ENCODE results near the gene ASAP2. TPM values are rescaled to one million over a fixed set of nuclear protein-coding genes. Genes with fewer than 3 reads are reported as not detected.
"Not testable (repeated sequence)": the region's sequence is repeated elsewhere in the genome, so short reads cannot be mapped to it uniquely, and the experiment has no call there.

The ASAP2 gene
- total RNA-seq, 1 experiment from 2014 or later, result 34.8 TPM

GRCh38 chr2:9377461-9378097 lies 171.0 kb downstream of the ASAP2 start:
- no peak for DNase-seq (ENCODE audit: low spot score)

- no peak for DNase-seq (ENCODE audit: low spot score)
Measured at GRCh38 chr2:9378433-9379390, 172.1 kb downstream of the ASAP2 start.

- DNase-seq (ENCODE audit: low spot score), result no peak
Measured at GRCh38 chr2:9379391-9379755, 172.8 kb downstream of the ASAP2 start.

GRCh38 chr2:9380702-9381628 lies 174.4 kb downstream of the ASAP2 start:
- DNase-seq (ENCODE audit: low spot score), result no peak

- DNase-seq (ENCODE audit: low spot score), result no peak
Measured at GRCh38 chr2:9382604-9383235, 176.1 kb downstream of the ASAP2 start.

GRCh38 chr2:9384521-9384920 lies 177.9 kb downstream of the ASAP2 start:
- no peak for DNase-seq (ENCODE audit: low spot score)

- no peak for DNase-seq (ENCODE audit: low spot score)
Measured at GRCh38 chr2:9385841-9386240, 179.2 kb downstream of the ASAP2 start.

- no peak for DNase-seq (ENCODE audit: low spot score)
Measured at GRCh38 chr2:9388199-9388681, 181.6 kb downstream of the ASAP2 start.

- no peak for DNase-seq (ENCODE audit: low spot score)
Measured at GRCh38 chr2:9388950-9389911, 182.6 kb downstream of the ASAP2 start.

- no peak for DNase-seq (ENCODE audit: low spot score)
Measured at GRCh38 chr2:9390151-9390850, 183.7 kb downstream of the ASAP2 start.

GRCh38 chr2:9390991-9391390 lies 184.4 kb downstream of the ASAP2 start:
- DNase-seq (ENCODE audit: low spot score), result no peak

- DNase-seq (ENCODE audit: low spot score), result no peak
Measured at GRCh38 chr2:9391961-9392720, 185.5 kb downstream of the ASAP2 start.

GRCh38 chr2:9392898-9393765 lies 186.5 kb downstream of the ASAP2 start:
- DNase-seq (ENCODE audit: low spot score), result no peak

- no peak for DNase-seq (ENCODE audit: low spot score)
Measured at GRCh38 chr2:9394816-9395215, 188.2 kb downstream of the ASAP2 start.

GRCh38 chr2:9397201-9397600 lies 190.6 kb downstream of the ASAP2 start:
- DNase-seq (ENCODE audit: low spot score), result no peak

- DNase-seq (ENCODE audit: low spot score), result not testable (repeated sequence)
Measured at GRCh38 chr2:9398251-9398650, 191.6 kb downstream of the ASAP2 start.
